B cell (primary cell): ENCODE measurements around the gene KMO. TPM values are rescaled to one million over a fixed set of nuclear protein-coding genes. Genes with fewer than 3 reads are reported as not detected.

Source experiments
- ATAC-seq: fragments of 200-7000 bp; cut with Tn5 transposase; one replicate; pipeline ENCODE4 v1.10.0; 2021; ENCODE audit warnings: low read depth, mild to moderate bottlenecking, moderate number of reproducible peaks, moderate library complexity
- CTCF ChIA-PET: fragments of 350-600 bp; sonication (Branson Sonifier 250); formaldehyde crosslinking; loops from one replicate; lab custom pipeline; 2021; ENCODE audit warnings: antibody characterized with exemption, inconsistent platforms; lab: Charles Lee
- POLR2A ChIA-PET: fragments of 350-600 bp; sonication (Branson Sonifier 250); formaldehyde crosslinking; loops from one replicate; lab custom pipeline; 2021; ENCODE audit warnings: antibody characterized with exemption; lab: Charles Lee
- DNase-seq: peaks from one replicate; pipeline ENCODE4 v3.0.0; 2013
- H2AFZ ChIP-seq: 2 replicates; pipeline ENCODE4 v1.6.1; 2012; ENCODE audit warnings: mild to moderate bottlenecking, low read depth, low read length; ENCODE audit not compliant: insufficient read depth, poor library complexity, severe bottlenecking
- H3K27ac ChIP-seq, 2 donors: 1 replicate in 1 of 2; 2 replicates in 1 of 2; pipeline ENCODE4 v1.5.1; 2012 to 2013; ENCODE audit warnings: low read length in 2 of 2, mild to moderate bottlenecking in 2 of 2, moderate library complexity in 1 of 2
- H3K27me3 ChIP-seq, 4 experiments: fragments of 200-600 bp in 1 of 4; sonication (generic) in 1 of 4; replicated peaks in 1 of 4; 1 replicate in 2 of 4; 2 replicates in 2 of 4; pipeline versions ENCODE4 v1.6.1 to v1.7.0; 2013 to 2016; ENCODE audit warnings: low read length in 3 of 4, mild to moderate bottlenecking in 2 of 4, mixed read lengths in 1 of 4, moderate library complexity in 1 of 4; ENCODE audit not compliant: insufficient read depth in 4 of 4, control insufficient read depth in 3 of 4; ENCODE audit errors: control extremely low read depth in 1 of 4
- H3K36me3 ChIP-seq, 2 experiments: replicated peaks in 1 of 2; 1 replicate in 1 of 2; 2 replicates in 1 of 2; pipeline versions ENCODE4 v1.6.1 to v1.7.1; 2013; ENCODE audit warnings: low read length in 1 of 2; ENCODE audit not compliant: insufficient read depth in 2 of 2, control insufficient read depth in 1 of 2; ENCODE audit errors: control extremely low read depth in 1 of 2, extremely low read depth in 1 of 2
- H3K4me1 ChIP-seq, 2 donors: fragments of 200-600 bp in 1 of 2; sonication (generic) in 1 of 2; 1 replicate in 1 of 2; 2 replicates in 1 of 2; pipeline versions ENCODE4 v1.5.1 to v1.6.1; 2013 to 2017; ENCODE audit warnings: low read length in 2 of 2; ENCODE audit not compliant: control insufficient read depth in 2 of 2, insufficient read depth in 2 of 2
- H3K4me2 ChIP-seq: replicated peaks from 2 replicates; pipeline ENCODE3; 2012; ENCODE audit warnings: mild to moderate bottlenecking, low read depth, low read length; ENCODE audit not compliant: poor library complexity, severe bottlenecking
- H3K4me3 ChIP-seq, 5 experiments: fragments of 200-600 bp in 1 of 5; sonication (generic) in 1 of 5; 1 replicate in 3 of 5; 2 replicates in 2 of 5; pipeline versions ENCODE4 v1.5.1 to v1.7.0; 2011 to 2016; ENCODE audit warnings: low read length in 4 of 5, mild to moderate bottlenecking in 4 of 5, low read depth in 2 of 5, control low read depth in 1 of 5, moderate library complexity in 1 of 5; ENCODE audit not compliant: insufficient read depth in 1 of 5; ENCODE audit errors: control extremely low read depth in 1 of 5, extremely low read depth in 1 of 5
- H3K79me2 ChIP-seq: fragments of 200-600 bp; sonication (generic); one replicate; pipeline ENCODE4 v1.6.0; 2016; ENCODE audit warnings: low read length; ENCODE audit not compliant: control insufficient read depth, insufficient read depth
- H3K9ac ChIP-seq: fragments of 200-600 bp; sonication (generic); 2 replicates; pipeline ENCODE4 v1.6.1; 2017; ENCODE audit warnings: mild to moderate bottlenecking, low read length, moderate library complexity
- H3K9me3 ChIP-seq, 3 donors: one replicate each; pipeline versions ENCODE4 v1.6.1 to v1.7.1; 2013; ENCODE audit warnings: low read length in 2 of 3; ENCODE audit not compliant: control insufficient read depth in 2 of 3, insufficient read depth in 1 of 3; ENCODE audit errors: control extremely low read depth in 1 of 3
- H4K20me1 ChIP-seq: 2 replicates; pipeline ENCODE4 v1.6.0; 2012; ENCODE audit warnings: mild to moderate bottlenecking, low read length; ENCODE audit not compliant: insufficient read depth, control insufficient read depth, poor library complexity, severe bottlenecking
- H3K27ac Mint-ChIP-seq: one replicate; pipeline ENCODE4 v1.8.0; 2021; ENCODE audit warnings: mixed read lengths
- H3K27me3 Mint-ChIP-seq: one replicate; pipeline ENCODE4 v1.8.0; 2021; ENCODE audit warnings: mixed read lengths
- H3K4me1 Mint-ChIP-seq: one replicate; pipeline ENCODE4 v1.8.0; 2021; ENCODE audit warnings: mixed read lengths
- H3K4me3 Mint-ChIP-seq: one replicate; pipeline ENCODE4 v1.8.0; 2021; ENCODE audit warnings: mixed read lengths
- H3K9me3 Mint-ChIP-seq: one replicate; pipeline ENCODE4 v1.8.0; 2022; ENCODE audit warnings: mixed read lengths; ENCODE audit not compliant: insufficient read depth
- CTCF ChIP-seq: fragments of 200-600 bp; IDR thresholded peaks from one replicate; pipeline ENCODE4 v1.8.0; 2022; ENCODE audit warnings: antibody characterized with exemption, mild to moderate bottlenecking
- EZH2 ChIP-seq: IDR thresholded peaks from 2 replicates; pipeline ENCODE4 v1.6.1; 2012; ENCODE audit warnings: borderline replicate concordance, low read depth, mild to moderate bottlenecking, moderate library complexity, low read length; ENCODE audit not compliant: insufficient read depth, poor library complexity, severe bottlenecking
- WGBS: methylation state at CpG from one replicate; pipeline ENCODE4 v1.1.5; 2013; ENCODE audit warnings: missing lambda C conversion rate; ENCODE audit not compliant: insufficient coverage; 5-methylcytosine and 5-hydroxymethylcytosine counted together
- intact Hi-C: fragments of 100-400 bp; cut with micrococcal nuclease; formaldehyde crosslinking; loops from one replicate; pipeline ENCODE4 v1.10.0; 2022
- polyA plus RNA-seq: library from polyadenylated mRNA; depleted of rRNA; stranded (reverse); fragments of >200 nt; gene quantifications from 2 replicates; pipeline ENCODE4 v1.2.3, GENCODE V29; 2012
- total RNA-seq, 2 donors: library from RNA; stranded (reverse); fragments of 120-200 nt in 1 of 2; gene quantifications; 1 replicate in 1 of 2; 2 replicates in 1 of 2; pipeline versions ENCODE4 v1.2.3 to v1.2.4, GENCODE V29; 2013 to 2022

The KMO gene
- total and polyA plus RNA-seq, 2 donors (not counting 1 experiment from before 2014, with no cell fraction given): 14.0 to 34.0 TPM

- no CpG with 5 or more reads among the region's 1 CpG for WGBS
- no peaks in the 10 kb centered on the region for H3K9me3 ChIP-seq
- intact Hi-C loops: loop anchor here (5.0 kb wide), 1 partner anchor 756 kb away; no protein-coding TSS in a partner anchor
- no peaks in the 10 kb centered on the region for H3K27me3 Mint-ChIP-seq
- peaks cover 6% of the 10 kb centered on the region for H3K4me1 Mint-ChIP-seq
- no peaks in the 10 kb centered on the region for H3K4me1 ChIP-seq
- CTCF ChIA-PET: no interaction called here
- no peak overlapping the region for H2AFZ ChIP-seq
- no peak for ATAC-seq
- no peak for TF ChIP-seq EZH2
- no peak for TF ChIP-seq CTCF
- no peaks in the 10 kb centered on the region for H4K20me1 ChIP-seq
- POLR2A ChIA-PET: no interaction called here
- H3K27ac Mint-ChIP-seq: no peak overlapping the region
- no peak overlapping the region for H3K4me3 ChIP-seq
- no peak overlapping the region for H3K9ac ChIP-seq
- H3K36me3 ChIP-seq: no peaks in the 10 kb centered on the region
- H3K27me3 ChIP-seq: no peaks in the 10 kb centered on the region
- H3K4me2 ChIP-seq: no peak overlapping the region
- H3K79me2 ChIP-seq: no peaks in the 10 kb centered on the region
- H3K9me3 Mint-ChIP-seq: no peaks in the 10 kb centered on the region
- H3K4me3 Mint-ChIP-seq: no peak overlapping the region
- no peak overlapping the region for H3K27ac ChIP-seq
- DNase-seq: no peak
Measured at GRCh38 chr1:241488739-241489138, 43.4 kb upstream of the KMO start.

- CTCF ChIA-PET: no interaction called here
- intact Hi-C loops: no loop called here
Measured at GRCh38 chr1:241495741-241496140, 36.4 kb upstream of the KMO start.

More at GRCh38 chr1:241495741-241496140, 36.4 kb upstream of the KMO start:
- no peak overlapping the region for H3K4me3 Mint-ChIP-seq
- Histone ChIP-seq H3K4me3 (no peak overlapping the region), H3K79me2 (no peaks in the 10 kb centered on the region), H3K9me3 (no peaks in the 10 kb centered on the region), H3K27ac (no peak overlapping the region), H3K27me3 (no peaks in the 10 kb centered on the region), H3K4me1 (no peaks in the 10 kb centered on the region), H4K20me1 (no peaks in the 10 kb centered on the region), H3K9ac (no peak overlapping the region), H3K36me3 (peaks cover 8 to 53% of the 10 kb centered on the region in 2 experiments), H2AFZ (no peak overlapping the region), H3K4me2 (no peak overlapping the region)
- H3K4me1 Mint-ChIP-seq: peaks cover 4% of the 10 kb centered on the region
- DNase-seq (no peak), ATAC-seq (no peak)
- no peaks in the 10 kb centered on the region for H3K9me3 Mint-ChIP-seq
- TF ChIP-seq CTCF (no peak), EZH2 (no peak)
- 100% methylated on average over 4 of the region's 5 CpGs for WGBS
- POLR2A ChIA-PET: no interaction called here
- no peaks in the 10 kb centered on the region for H3K27me3 Mint-ChIP-seq
- H3K27ac Mint-ChIP-seq: no peak overlapping the region
